SKM-1 treated with dmso at 0.1 percent for 144 hours (cell line): Measurements from ENCODE around the gene DHRS12.
A peak's percentile ranks its signal among the peaks of the same experiment; 100 is the strongest.
"Not testable (repeated sequence)": the region's sequence is repeated elsewhere in the genome, so short reads cannot be mapped to it uniquely, and the experiment has no call there.

ENCODE experiments used
- DNase-seq: peaks from one replicate; lab custom pipeline; 2025; ENCODE audit not compliant: unreplicated experiment; lab: John Stamatoyannopoulos, UW

Gene DHRS12

DNA sequence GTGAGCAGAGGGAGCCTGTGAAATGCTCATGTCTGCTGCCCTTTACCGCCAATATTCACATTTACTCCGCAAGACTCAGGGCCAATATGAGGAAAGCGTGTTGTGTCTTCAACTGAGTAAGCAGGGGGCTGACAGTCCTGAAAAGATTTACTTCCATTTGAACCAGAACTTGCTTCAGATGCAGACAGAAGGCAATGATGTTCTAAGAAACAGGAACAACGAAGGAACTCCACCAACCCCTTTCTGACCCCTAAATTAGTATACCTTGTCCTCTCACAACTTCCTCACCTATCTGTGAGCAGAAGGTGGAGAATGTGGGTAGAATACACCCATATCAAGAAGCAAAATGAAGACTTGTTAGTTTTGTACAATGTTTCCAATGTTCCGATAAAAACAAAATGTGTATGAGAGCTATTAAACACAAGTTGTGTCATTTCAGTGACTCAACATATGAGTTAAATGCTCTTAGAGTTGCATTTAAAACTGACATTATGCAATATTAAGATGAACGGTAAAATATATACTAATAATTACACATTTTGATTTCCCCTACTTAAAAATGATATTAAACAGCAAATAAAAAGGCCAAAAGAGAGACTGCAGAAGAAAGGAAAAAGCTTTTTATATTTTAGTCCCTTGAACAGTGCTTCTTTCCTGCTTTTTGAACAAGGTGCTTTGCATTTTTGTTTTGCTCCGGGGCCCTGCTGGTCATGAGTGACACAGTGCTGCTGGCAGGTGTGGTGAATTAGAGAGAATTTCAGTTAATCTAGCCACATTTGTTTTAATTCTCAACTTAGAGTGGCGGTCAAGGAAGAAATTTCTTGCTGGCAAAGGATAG lies 25.0 kb upstream of the DHRS12 start:
- no peak for DNase-seq

DNA sequence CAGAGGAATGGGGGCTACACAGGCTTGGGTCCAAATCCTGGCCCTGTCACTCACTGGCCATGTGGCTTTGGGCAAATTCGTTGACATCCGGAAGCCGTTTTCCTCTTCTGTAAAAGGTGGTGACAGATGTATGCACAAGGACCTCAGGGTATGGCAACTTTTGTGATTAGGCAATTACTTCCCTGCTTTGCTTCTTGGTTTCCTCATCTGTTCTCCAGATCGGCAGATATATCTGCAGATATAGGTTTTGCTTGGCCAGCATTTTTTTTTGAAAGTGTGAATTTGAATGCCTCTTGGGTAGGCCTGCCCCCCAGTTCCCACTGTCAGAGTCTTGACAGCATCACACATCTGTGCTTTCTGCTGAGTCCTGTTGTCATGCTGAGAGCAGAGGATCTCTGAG lies 23.3 kb upstream of the DHRS12 start:
- DNase-seq, result peak; percentile 82

DNA sequence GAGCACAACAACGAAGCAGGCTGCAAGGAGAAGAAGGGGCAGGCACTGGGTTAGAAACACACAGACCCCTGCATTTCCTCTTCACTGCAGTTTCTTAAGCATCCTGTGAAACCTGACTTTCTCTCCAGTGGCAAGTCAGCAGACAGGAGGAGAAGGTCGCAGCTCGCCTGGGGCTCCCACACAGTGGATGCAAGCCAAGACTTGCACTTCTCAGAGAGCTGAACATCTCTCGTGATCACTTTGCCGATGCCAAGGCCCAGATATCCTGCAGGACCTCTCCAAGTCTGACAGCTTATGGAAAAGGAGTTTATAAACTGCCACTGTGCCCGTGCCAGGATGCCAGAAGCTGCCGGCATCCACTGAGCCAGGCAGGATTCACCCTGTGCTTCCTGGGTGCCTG lies 22.6 kb upstream of the DHRS12 start:
- no peak for DNase-seq

DNA sequence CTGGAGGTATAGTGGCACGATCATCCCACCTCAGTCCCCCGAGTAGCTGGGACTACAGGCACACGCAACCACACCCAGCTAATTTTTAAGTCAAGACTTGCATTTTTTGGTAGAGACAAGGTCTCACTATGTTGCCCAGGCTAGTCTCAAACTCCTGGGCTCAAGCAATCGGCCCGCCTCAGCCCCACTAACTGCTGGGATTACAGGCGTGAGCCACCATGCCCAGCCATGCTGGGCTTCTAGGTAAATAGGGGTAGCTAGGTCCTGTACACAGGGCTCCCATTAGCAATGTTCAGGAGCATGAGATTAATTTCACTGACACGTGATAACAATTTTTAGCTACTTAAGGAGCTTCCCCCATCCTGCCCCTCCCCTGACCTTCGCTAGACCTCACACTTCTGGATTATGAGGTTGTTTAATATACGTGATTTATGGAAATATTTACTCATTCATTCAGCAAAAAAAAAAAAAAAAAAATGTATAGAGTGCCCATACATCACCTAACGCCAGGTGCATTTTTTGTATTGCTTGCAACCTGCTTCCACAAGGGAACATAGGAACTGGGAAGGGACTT lies 21.8 kb upstream of the DHRS12 start:
- DNase-seq, result no peak

DNA sequence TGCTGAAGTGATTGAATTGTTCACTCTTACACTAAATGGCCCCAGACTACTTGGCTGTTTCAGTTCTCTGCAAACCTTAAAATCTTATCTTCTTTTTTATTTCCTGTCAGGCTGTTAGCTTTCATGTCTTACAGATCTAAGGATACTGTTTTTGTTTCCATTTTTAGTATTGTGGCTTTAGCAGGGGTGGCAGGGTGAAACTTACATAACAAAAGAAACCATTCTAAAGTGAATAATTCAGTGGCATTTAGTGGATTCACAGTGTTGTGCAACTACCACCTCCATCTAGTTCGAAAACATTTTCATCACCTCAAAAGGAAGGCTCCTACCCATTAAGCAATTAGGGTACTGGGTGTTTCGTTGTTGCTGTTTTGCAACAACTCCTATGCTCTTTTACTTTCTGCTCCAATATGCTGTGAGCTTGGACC lies 21.2 kb upstream of the DHRS12 start:
- peak; percentile 93 for DNase-seq

DNA sequence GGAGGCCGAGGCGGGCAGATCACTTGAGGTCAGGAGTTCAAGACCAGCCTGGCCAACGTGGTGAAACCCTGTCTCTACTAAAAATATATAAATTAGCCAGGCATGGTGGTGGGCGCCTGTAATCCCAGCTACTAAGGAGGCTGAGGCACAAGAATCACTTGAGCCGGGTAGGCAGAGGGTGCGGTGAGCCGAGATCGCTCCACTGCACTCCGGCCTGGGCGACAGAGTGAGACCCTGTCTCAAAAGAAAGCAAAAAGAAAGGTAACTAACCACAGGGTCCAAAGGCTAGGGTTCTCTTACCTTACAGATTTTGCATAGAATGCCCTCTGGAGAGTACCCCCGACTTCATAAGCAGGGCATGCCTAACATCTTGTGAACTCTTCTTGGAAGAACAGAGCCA lies 20.7 kb upstream of the DHRS12 start:
- not testable (repeated sequence) for DNase-seq

DNA sequence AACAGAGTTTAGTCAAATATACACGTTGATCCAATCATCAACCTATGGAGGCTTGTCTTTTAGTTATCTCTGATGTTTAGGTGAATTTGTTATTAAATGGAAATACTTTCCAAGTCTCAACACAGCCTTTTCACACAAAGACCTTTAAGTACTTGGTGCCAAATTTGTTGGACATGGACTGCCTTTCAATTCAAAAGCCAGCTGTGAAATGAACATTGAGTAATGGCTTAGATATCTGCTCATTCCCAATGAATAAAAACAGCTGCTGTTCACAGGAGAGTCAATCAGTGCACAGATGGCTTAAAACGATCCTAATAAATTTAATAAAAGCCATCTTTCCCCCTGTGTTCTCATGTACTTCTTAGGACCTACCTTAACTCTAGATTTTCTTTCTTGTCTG lies 19.9 kb upstream of the DHRS12 start:
- no peak for DNase-seq

DNA sequence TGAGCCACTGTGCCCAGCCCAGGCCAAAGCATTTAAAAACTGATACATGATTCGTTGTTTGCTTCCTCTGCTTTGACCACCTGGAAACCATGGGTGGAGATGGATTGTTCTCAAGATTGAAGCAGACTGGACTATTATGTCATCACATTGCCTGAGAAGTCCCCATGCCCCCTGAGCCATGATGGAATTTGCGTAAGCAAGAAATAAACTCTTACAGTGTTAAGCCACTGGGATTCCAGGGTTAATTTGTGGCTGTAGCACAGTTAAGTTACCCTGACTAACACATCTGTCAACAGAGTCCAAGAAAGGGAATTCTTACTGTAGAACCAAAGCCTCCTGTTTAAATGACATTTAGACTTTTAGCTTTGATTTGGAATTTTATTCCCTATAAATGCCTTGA lies 19.4 kb upstream of the DHRS12 start:
- no peak for DNase-seq

DNA sequence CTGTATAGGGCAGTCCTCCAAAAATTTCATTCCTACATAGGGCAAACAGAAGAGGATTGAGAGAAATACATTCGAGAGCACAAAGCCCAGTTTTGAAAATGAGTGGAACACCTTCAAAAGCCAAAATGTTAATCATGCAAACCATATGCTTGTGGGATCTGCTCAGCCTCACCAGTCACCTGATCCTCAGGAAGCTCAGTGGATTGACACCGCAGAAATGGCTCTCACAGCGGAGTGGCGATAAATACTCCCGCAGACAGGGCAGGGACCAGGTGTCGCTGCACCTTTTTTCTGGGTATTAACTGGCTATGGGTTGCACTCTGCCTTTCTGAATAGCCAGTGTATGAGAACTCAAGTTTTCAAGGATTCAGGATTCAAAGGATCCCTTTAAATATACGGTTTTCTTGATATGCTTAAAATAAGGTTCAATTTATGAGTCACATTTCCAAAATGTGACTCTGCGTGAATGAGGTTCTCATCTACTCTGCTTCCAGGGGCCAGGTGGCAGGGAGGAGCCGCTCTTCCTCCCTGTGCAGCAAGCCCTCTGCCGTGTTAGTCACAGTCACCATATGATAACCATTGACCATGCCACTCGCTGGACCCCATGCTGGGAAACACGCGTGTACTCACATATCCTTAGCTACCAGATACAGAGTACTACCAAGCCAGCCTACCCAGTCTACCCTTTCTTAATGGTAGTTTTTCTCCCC lies 18.3 kb upstream of the DHRS12 start:
- no peak for DNase-seq

DNA sequence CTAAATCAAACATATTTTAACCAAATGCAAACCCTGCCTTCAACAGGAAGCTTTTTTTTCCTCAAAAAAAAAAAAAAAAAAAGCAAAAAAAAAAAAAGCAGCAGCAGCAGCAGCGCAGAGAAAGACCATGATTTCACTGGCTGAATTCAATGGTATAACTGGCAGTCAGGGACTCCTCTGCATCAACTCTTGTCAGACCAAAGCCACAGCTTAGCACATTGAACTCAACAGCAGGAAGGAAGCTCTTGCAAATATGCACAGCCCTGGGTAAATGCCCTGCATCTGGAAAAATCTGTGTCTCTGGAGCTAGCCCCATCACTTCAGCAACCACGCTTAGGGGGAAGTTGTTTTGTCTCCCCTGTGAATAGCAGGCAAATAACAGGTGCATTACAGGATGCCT lies 17.6 kb upstream of the DHRS12 start:
- DNase-seq, result peak; percentile 68

DNA sequence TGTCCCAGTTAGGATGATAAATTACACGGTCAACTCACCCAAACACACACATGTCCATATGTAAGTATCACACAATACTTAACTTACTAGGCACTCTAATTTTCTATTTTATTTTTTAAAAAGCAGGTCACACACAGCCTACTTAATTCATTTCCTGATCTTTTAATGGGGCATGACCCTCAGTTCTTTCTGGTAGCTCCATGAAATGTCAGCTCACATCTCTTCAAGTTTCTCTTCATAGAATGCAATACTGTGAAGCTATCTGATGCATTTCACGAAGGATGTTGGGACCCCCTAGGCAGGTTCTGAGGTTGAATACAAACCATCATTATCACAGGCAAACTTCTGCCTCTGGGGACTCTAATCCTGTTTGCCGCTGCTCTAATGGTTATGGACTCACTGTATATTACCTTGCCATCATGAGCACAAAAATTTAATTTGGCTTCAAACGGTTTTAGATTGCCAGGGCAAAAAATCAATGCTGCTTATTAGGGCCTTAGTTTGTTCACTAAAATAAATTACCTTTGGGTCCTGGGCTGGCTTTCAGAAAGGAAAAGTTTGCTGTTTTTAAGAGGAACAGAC lies 16.1 kb upstream of the DHRS12 start:
- no peak for DNase-seq

DNA sequence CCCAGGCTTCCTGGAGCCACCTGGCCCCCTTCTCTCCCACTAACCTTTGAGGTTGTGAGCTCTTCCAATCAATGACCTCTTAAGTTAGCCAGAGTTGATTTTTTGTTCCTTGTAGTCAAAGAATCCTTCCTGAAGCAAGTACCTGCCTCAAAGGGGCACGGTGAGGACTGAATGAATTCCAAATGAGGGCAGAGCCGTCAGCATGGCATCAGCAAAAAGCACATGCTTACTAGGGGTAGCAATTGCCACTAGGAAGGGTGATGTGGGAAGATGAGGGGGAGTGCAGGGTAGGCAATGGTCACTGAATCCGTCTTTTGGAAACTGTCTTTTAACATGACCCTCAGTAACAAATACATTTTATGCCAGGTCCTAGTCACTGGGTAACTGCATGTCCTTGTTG lies 15.6 kb upstream of the DHRS12 start:
- no peak for DNase-seq

DNA sequence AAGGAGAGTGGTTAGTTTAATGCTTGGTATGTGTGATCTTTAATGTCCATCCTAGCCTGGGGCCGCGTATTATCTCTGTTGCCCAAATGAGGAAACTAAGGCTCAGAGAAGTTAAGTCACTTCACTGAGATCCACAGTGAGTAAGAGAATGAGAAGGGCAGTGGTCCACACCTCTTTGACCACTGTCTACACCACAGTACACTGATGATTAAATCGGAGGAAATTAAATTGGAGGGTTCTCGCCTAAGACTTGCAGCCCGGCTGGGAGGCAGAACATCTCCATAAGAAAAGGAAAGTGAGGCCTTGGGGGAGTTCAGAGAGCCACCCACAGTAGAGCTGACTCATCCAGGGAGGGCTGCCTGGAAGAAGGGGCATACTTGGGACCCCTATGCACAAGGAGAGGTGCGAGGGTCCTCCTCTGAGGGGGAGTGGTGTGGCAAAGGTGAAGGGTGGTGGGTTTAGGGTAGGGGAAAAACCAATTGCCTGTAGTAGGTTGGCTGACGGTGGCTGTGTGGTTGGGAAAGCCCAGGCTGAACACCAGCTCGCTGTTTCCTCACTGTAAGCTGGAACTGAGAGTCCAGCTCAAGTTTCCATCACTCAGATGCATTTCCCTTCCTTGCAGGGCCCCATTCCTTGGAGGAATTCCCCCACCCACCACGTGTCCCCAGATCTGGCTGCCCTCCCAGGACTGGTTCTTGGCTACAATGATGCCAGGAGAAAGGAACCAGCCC lies 15.0 kb upstream of the DHRS12 start:
- no peak for DNase-seq

DNA sequence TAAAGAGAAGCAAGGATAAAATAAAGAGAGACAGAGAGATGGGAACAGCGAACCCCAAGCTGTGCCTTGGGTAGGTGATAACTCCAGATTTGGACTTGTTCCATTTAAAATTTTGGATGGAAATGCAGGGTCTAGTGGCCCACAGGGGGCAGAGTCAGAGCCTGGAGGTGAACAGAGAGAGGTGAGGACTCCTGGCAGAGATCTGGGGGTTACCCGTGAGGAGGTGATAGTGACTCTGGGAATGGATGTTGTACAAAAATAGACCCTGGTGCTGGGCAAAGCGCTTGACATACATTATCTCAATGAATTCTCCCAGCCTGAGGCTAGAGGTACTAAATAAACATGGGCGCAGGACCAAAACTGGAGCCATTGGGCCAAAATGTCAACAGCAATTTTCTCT lies 14.3 kb upstream of the DHRS12 start:
- no peak for DNase-seq

DNA sequence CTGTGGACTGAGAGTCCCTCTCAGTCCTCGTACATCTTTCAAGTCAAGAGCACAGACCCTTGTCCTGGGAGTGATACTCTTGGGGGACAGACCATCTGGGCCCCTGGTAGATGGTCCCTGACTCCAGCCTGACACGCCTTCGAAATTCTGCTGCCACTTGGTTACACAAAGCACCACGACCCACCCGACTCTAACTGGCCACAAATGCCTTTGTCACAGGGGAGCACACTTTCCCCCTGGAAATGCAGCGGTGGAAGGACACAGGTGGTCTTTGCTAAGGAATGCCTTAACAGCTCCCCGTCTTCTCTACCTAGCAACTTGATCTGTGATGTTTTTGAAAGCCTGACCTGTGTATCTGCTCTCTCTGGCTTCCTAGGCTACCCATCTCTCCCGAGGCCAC lies 13.8 kb upstream of the DHRS12 start:
- DNase-seq, result no peak

DNA sequence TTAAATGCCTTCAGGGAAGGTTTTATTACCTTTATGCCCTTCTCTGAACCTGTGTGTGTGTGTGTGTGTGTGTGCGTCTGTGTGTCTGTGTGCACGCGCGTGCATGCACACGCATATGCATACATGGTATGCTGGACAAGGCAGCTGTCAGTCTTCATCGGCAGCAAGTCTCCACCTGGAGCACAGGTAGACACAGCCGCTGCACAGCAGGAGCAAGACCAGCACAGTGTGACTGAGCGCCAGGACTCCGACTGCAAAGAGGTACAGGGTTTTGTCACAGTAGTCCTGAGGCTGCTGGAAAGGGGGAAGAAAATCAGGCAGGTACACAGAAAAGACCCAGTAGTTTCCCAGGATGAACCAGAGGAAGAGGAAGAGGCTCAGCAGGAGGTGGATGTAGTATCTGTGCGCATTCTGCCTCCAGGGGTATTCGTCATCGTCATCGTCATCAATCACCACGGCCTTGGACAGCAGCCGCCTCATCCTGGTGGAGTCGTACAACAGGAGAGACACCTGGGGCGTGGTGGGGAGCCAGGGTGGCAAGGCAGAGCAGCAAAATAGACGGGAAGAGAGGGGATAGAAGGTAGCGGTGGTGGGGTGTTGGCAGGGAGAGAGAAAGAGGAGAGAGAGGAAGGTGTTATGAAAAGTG lies 12.8 kb upstream of the DHRS12 start:
- no peak for DNase-seq

DNA sequence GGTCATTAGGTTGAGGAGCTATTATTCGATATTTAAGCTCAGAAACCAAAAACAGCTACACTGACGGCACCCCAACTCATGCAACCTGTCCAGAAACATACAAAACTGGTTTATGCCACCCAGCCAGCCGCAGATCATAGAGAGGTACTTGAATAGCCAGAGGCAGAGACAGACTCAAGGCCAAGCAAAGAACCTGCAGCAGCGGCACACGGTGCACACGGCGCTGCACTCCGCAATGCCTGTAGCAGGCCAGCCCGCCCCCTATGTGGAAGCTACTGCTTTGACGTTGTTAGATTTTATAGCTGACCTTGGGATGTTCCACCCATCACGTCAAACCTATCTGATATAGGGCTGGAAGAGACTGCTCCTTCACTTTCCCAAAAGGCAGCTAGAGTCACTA lies 11.9 kb upstream of the DHRS12 start:
- DNase-seq, result no peak

DNA sequence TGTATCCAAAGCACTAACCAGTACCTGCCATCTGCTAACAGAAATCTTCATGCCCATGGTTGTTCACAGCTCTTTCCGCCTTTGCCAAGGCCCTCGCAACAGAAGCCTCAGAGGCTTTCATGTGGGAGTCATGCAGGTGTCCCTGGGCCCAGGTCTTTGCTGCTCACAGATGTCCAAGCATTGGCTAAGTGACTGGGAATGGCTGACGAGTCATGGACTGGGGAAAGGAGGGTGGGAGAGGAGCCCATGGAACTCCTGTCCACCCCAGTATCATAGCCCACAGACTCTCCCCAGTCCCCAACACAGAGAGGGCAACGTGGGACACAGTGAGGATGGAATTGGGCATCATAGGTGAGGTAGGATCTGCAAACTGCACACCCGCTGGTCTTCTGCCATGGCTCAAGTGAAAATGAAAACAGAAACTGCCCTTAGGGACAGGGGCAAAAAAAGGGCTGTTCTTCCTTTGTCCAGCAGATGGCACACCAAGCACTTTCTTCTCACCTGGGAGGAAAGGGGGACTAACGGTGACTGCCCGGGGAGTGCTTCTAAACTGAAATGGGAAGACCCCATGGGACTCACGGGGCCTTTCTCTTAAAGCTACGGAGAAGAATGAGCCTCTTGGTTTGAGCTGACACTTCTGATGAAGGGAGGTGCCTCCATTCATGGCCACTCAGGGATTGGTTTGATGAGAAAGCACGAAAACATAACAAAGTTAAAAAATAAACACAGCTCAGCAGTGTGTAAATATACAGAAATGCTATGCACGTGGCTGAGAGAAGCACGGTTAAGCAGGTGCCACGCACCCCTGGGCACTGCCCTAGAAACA lies 11.1 kb upstream of the DHRS12 start:
- peak; percentile 77 for DNase-seq

DNA sequence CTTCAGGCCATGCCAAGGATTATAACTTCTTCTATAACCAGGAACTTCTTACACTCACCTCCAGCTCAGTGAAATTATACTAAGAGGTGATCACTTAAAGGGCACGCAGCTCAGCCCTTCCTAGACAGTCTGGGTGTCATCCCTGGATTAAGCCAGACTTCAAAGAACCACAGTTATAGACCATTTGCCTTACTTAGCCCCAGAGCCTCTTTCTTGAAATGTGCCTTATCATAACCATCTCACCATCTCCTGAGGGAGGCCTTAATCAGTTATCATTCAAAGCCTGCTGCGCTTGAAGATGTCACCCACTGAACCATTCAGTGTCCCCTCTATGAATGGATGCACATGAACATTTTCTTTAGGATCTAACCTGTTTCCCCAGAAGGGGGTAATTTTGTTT lies 10.1 kb upstream of the DHRS12 start:
- DNase-seq, result no peak

DNA sequence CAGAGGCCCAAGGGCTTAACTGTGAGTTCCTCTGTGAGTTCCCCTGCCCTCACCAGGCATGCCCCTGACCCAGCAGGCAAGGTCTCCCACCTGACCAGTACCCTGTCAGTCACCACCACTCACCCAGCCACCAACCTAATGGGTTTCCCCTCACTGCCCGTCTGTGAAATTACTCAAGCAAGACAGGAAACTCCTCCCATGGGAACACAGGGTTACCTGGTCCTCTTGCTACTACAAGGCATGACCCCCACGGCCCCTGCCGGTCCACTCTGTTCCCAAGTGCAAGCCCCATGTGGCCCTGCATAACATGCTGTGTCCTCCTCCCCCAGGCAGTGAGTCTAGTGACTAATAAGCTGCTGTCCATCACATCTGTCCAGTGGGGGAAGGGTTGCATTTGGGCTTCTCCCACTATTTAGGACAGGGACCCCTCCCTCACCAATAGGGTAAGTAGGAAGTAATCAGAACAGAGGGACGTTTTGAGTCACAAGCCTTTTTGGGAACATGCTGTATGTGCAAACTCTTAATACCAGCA lies 8.0 kb upstream of the DHRS12 start:
- DNase-seq, result no peak
